MM.1S (cell line): Measurements from ENCODE around the gene BEX4.

Source experiments
- DNase-seq: peaks from one replicate; pipeline ENCODE4 v3.0.0-alpha.2; 2015
- H2AFZ ChIP-seq: fragments of 300-600 bp; sonication (generic); 2 replicates; pipeline ENCODE4 v1.6.0; 2016; ENCODE audit warnings: antibody characterized with exemption, low read length
- H3F3A ChIP-seq: fragments of 300-600 bp; sonication (generic); 2 replicates; pipeline ENCODE4 v1.6.1; 2016; ENCODE audit warnings: mild to moderate bottlenecking, antibody characterized with exemption, low read length, moderate library complexity, mixed read lengths; ENCODE audit not compliant: insufficient read depth
- H3K27ac ChIP-seq: fragments of 300-600 bp; sonication (generic); 2 replicates; pipeline ENCODE4 v1.5.1; 2016; ENCODE audit warnings: mild to moderate bottlenecking, low read length
- H3K27me3 ChIP-seq: fragments of 300-600 bp; sonication (generic); replicated peaks from 2 replicates; pipeline ENCODE4 v1.6.0; 2016; ENCODE audit warnings: low read length; ENCODE audit not compliant: insufficient read depth
- H3K36me3 ChIP-seq: fragments of 300-600 bp; sonication (generic); replicated peaks from 2 replicates; pipeline ENCODE4 v1.6.1; 2016; ENCODE audit warnings: mild to moderate bottlenecking, low read length, mixed read lengths; ENCODE audit not compliant: insufficient read depth
- H3K4me1 ChIP-seq: fragments of 300-600 bp; sonication (generic); 2 replicates; pipeline ENCODE4 v1.6.1; 2016; ENCODE audit warnings: low read length, mixed read lengths
- H3K4me2 ChIP-seq: fragments of 300-600 bp; sonication (generic); 2 replicates; pipeline ENCODE4 v1.6.0; 2016; ENCODE audit warnings: low read depth, low read length
- H3K4me3 ChIP-seq: fragments of 300-600 bp; sonication (generic); 2 replicates; pipeline ENCODE4 v1.5.1; 2016; ENCODE audit warnings: low read length, mixed read lengths
- H3K79me2 ChIP-seq: fragments of 300-600 bp; sonication (generic); 2 replicates; pipeline ENCODE4 v1.6.1; 2016; ENCODE audit warnings: mixed run types, low read length, mixed read lengths
- H3K9ac ChIP-seq: fragments of 300-600 bp; sonication (generic); 2 replicates; pipeline ENCODE4 v1.6.1; 2016; ENCODE audit warnings: low read length, mixed read lengths
- H3K9me2 ChIP-seq: fragments of 300-600 bp; sonication (generic); replicated peaks from 2 replicates; pipeline ENCODE4 v1.6.1; 2016; ENCODE audit warnings: mild to moderate bottlenecking, low read length, mixed read lengths; ENCODE audit not compliant: insufficient read depth
- H3K9me3 ChIP-seq: fragments of 300-600 bp; sonication (generic); replicated peaks from 2 replicates; pipeline ENCODE4 v1.6.1; 2016; ENCODE audit warnings: mild to moderate bottlenecking, low read length, mixed read lengths; ENCODE audit not compliant: insufficient read depth
- H4K20me1 ChIP-seq: fragments of 300-600 bp; sonication (generic); 2 replicates; pipeline ENCODE4 v1.6.1; 2016; ENCODE audit warnings: mild to moderate bottlenecking, low read length, moderate library complexity, mixed read lengths; ENCODE audit not compliant: insufficient read depth
- EZH2 ChIP-seq: fragments of 300-600 bp; sonication (generic); optimal IDR thresholded peaks from 2 replicates; pipeline ENCODE3; 2017; ENCODE audit warnings: low read depth, mild to moderate bottlenecking, antibody characterized with exemption, low read length, mixed read lengths
- EZH2phosphoT487 ChIP-seq: fragments of 300-600 bp; sonication (generic); IDR thresholded peaks from 2 replicates; pipeline ENCODE4 v1.6.1; 2018; ENCODE audit warnings: antibody characterized with exemption, low read length
- TF ChIP-seq, protein P1 (sequence below): fragments of 300-600 bp; sonication (generic); IDR thresholded peaks from 2 replicates; pipeline ENCODE4 v1.5.1; 2016; ENCODE audit warnings: antibody characterized with exemption, low read length, mixed read lengths

BEX4 gene

DNA sequence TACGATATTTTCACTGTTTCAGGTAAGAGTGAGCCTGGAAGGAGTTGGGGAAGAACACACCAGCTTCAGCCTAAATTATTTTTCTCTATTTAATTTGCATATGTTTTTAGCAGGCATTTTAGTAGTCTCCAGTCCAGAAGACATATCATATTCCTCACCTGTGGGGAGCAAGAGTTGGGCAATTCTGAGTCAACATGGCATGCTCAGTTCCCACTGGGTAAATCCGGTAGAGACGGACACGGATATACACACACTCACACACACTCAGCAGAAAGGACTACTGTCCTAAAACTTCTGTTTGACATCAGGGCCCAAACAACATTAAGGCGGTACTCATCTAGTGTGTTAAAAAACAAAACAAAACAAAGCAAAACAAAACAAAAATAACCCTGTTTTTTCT lies 4.9 kb upstream of the BEX4 start:
- Histone ChIP-seq H4K20me1 (no peaks in the 10 kb centered on the region), H3K4me2 (no peak overlapping the region), H2AFZ (no peak overlapping the region), H3K9me2 (no peaks in the 10 kb centered on the region), H3K27ac (no peak overlapping the region), H3K36me3 (no peaks in the 10 kb centered on the region), H3F3A (no peaks in the 10 kb centered on the region), H3K27me3 (no peaks in the 10 kb centered on the region), H3K9me3 (no peaks in the 10 kb centered on the region), H3K9ac (no peak overlapping the region), H3K79me2 (no peaks in the 10 kb centered on the region), H3K4me1 (no peaks in the 10 kb centered on the region), H3K4me3 (no peak overlapping the region)
- no peak for TF ChIP-seq EZH2phosphoT487
- TF ChIP-seq, protein P1, sequence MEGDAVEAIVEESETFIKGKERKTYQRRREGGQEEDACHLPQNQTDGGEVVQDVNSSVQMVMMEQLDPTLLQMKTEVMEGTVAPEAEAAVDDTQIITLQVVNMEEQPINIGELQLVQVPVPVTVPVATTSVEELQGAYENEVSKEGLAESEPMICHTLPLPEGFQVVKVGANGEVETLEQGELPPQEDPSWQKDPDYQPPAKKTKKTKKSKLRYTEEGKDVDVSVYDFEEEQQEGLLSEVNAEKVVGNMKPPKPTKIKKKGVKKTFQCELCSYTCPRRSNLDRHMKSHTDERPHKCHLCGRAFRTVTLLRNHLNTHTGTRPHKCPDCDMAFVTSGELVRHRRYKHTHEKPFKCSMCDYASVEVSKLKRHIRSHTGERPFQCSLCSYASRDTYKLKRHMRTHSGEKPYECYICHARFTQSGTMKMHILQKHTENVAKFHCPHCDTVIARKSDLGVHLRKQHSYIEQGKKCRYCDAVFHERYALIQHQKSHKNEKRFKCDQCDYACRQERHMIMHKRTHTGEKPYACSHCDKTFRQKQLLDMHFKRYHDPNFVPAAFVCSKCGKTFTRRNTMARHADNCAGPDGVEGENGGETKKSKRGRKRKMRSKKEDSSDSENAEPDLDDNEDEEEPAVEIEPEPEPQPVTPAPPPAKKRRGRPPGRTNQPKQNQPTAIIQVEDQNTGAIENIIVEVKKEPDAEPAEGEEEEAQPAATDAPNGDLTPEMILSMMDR: no peak
- DNase-seq: no peak

DNA sequence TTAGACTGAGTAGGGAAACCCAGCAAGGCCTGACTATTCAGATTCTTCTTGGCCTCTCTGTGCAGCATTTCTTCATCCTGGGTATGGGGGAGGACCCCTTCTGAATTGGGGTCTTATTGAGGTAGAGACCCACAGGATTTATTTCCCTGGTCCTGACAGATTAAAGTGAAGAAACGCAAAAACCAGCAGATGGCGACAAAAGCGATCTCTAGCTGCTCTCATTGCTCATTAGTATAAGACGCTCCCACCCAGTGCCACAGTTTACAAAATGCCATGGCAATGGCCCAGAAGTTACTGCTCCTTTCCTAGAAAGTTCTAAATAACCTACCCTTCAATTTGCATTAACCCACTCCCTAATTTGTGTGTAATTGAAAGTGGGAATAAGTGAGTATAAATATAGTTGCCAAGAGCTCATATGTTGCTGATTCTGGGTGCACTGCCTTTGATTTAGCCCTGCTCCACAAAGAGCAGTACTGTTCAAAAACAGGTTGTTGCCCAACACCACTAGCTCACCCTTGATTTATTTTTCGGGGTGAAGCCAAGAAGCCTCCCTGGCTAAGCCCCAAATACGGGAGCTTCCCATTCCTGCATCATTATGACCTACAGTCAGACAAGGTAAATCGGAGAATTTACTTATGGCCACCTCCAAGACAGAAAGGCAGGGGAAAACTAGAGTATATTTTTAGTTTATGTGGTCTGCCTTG lies 3.7 kb upstream of the BEX4 start:
- Histone ChIP-seq H3K9me3 (no peaks in the 10 kb centered on the region), H3K27ac (no peak overlapping the region), H3K9ac (no peak overlapping the region), H3K4me3 (no peak overlapping the region), H2AFZ (0 out of 2 replicates have a peak overlapping the region, but pooled peaks have one; percentile 38), H3F3A (no peaks in the 10 kb centered on the region), H3K79me2 (no peaks in the 10 kb centered on the region), H3K4me1 (no peaks in the 10 kb centered on the region), H3K4me2 (no peak overlapping the region), H3K9me2 (no peaks in the 10 kb centered on the region), H3K27me3 (no peaks in the 10 kb centered on the region), H3K36me3 (no peaks in the 10 kb centered on the region), H4K20me1 (no peaks in the 10 kb centered on the region)
- TF ChIP-seq, protein P1: peak; percentile 54
- TF ChIP-seq EZH2: no peak
- DNase-seq: peak; percentile 49

DNA sequence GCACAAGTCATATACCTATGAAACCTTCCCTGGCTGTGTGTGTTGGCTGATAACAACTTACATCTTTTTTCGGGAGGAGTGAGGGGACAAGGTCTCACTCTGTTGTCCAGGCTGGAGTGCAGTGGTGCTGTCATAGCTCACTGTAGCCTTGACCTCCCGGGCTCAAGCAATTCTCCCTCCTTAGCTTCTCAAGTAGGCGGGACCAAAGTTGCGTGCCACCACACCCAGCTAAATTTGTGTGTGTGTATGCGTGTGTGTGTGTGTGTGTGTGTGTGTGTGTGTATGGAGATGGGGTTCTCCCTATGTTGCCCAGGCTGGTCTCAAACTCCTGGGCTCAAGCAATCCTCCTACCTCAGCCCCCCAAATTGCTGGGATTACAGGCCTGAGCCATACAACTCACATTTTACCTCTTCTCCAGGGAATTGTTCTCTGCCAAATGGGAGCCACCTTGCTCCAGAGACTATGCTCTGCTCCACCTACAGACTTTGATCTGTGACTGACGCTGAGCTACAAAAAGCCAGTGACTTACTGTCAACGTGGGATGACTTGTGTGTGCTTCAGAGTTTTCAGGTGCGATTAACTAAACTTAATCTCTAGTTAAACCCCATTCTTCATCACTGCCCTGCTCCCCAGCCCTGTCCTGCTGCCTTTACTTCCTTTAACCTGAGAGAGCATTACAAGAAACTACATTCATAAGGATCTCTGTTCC lies 2.0 kb upstream of the BEX4 start:
- DNase-seq: no peak
- no peaks in the 10 kb centered on the region for H3K4me1 ChIP-seq
- H3K79me2 ChIP-seq: no peaks in the 10 kb centered on the region
- no peaks in the 10 kb centered on the region for H3K9me3 ChIP-seq
- no peaks in the 10 kb centered on the region for H3K36me3 ChIP-seq
- H2AFZ ChIP-seq: no peak overlapping the region
- no peaks in the 10 kb centered on the region for H3K27me3 ChIP-seq
- H3F3A ChIP-seq: no peaks in the 10 kb centered on the region
- no peaks in the 10 kb centered on the region for H3K9me2 ChIP-seq
- no peak overlapping the region for H3K27ac ChIP-seq
- H4K20me1 ChIP-seq: no peaks in the 10 kb centered on the region
- no peak overlapping the region for H3K4me2 ChIP-seq
- H3K9ac ChIP-seq: no peak overlapping the region
- no peak for TF ChIP-seq EZH2phosphoT487
- TF ChIP-seq, protein P1: no peak
- TF ChIP-seq EZH2: no peak
- no peak overlapping the region for H3K4me3 ChIP-seq
